Hepatocyte (in vitro differentiated cells): ENCODE results near the gene RENBP. TPM values are rescaled to one million over a fixed set of nuclear protein-coding genes. Genes with fewer than 3 reads are reported as not detected.

Experiments
- DNase-seq: peaks from one replicate; pipeline ENCODE4 v3.0.0-alpha.2; 2016; ENCODE audit warnings: low spot score
- H2AFZ ChIP-seq: fragments of 200-600 bp; sonication (generic); 2 replicates; pipeline ENCODE4 v1.6.0; 2016; ENCODE audit warnings: antibody characterized with exemption, mild to moderate bottlenecking
- H3K27ac ChIP-seq: fragments of 200-600 bp; sonication (generic); 2 replicates; pipeline ENCODE4 v1.5.1; 2016; ENCODE audit warnings: mild to moderate bottlenecking
- H3K27me3 ChIP-seq: fragments of 200-600 bp; sonication (generic); 2 replicates; pipeline ENCODE4 v1.6.1; 2016
- H3K36me3 ChIP-seq: fragments of 200-600 bp; sonication (generic); replicated peaks from 2 replicates; pipeline ENCODE4 v1.5.1; 2016; ENCODE audit warnings: low read depth; ENCODE audit not compliant: insufficient read depth
- H3K4me1 ChIP-seq: fragments of 200-600 bp; sonication (generic); 2 replicates; pipeline ENCODE4 v1.5.1; 2016; ENCODE audit warnings: mild to moderate bottlenecking, moderate library complexity; ENCODE audit not compliant: insufficient read depth
- H3K4me2 ChIP-seq: fragments of 200-600 bp; sonication (generic); 2 replicates; pipeline ENCODE4 v1.6.0; 2016
- H3K4me3 ChIP-seq: fragments of 200-600 bp; sonication (generic); 2 replicates; pipeline ENCODE4 v1.5.1; 2016; ENCODE audit warnings: mild to moderate bottlenecking
- H3K79me2 ChIP-seq: fragments of 200-600 bp; sonication (generic); 2 replicates; pipeline ENCODE4 v1.6.0; 2017; ENCODE audit warnings: mild to moderate bottlenecking
- H3K9me2 ChIP-seq: fragments of 200-600 bp; sonication (generic); replicated peaks from 2 replicates; pipeline ENCODE4 v1.6.0; 2017; ENCODE audit warnings: mild to moderate bottlenecking; ENCODE audit not compliant: insufficient read depth
- H3K9me3 ChIP-seq: fragments of 200-600 bp; sonication (generic); 2 replicates; pipeline ENCODE4 v1.5.1; 2016; ENCODE audit warnings: low read depth, mild to moderate bottlenecking
- H4K20me1 ChIP-seq: fragments of 200-600 bp; sonication (generic); 2 replicates; pipeline ENCODE4 v1.6.0; 2016; ENCODE audit warnings: mild to moderate bottlenecking; ENCODE audit not compliant: insufficient read depth, poor library complexity, severe bottlenecking
- CTCF ChIP-seq: fragments of 200-600 bp; sonication (generic); IDR thresholded peaks from 2 replicates; pipeline ENCODE4 v1.5.1; 2016; ENCODE audit warnings: antibody characterized with exemption, mild to moderate bottlenecking; ENCODE audit not compliant: poor library complexity
- EZH2 ChIP-seq: fragments of 200-600 bp; sonication (generic); IDR thresholded peaks from 2 replicates; pipeline ENCODE4 v1.6.1; 2016; ENCODE audit warnings: antibody characterized with exemption, mild to moderate bottlenecking, borderline replicate concordance
- EZH2phosphoT487 ChIP-seq: fragments of 200-600 bp; sonication (generic); IDR thresholded peaks from one replicate; pipeline ENCODE4 v1.6.1; 2018; ENCODE audit warnings: antibody characterized with exemption, mild to moderate bottlenecking, low read depth, moderate library complexity; ENCODE audit not compliant: unreplicated experiment, severe bottlenecking
- WGBS: methylation state at CpG from one replicate; pipeline ENCODE4 v1.1.6; 2016; ENCODE audit warnings: low lambda C conversion rate; ENCODE audit errors: missing lambda C conversion rate; 5-methylcytosine and 5-hydroxymethylcytosine counted together
- polyA plus RNA-seq: library from polyadenylated mRNA; unstranded; fragments of >200 nt; fragmentation: Nextera tagmentation; extraction: Ambion mirVana; gene quantifications from 2 replicates; pipeline ENCODE4 v1.2.1, GENCODE V29; 2016
- total RNA-seq: library from RNA; depleted of rRNA; stranded (reverse); fragments of >200 nt; gene quantifications from 2 replicates; pipeline ENCODE4 v1.2.3, GENCODE V29; 2014

The RENBP gene
- total and polyA plus RNA-seq, 2 experiments from 2014 or later: 5.8 to 22.8 TPM

- DNase-seq: no peak
- Histone ChIP-seq H4K20me1 (no peaks in the 10 kb centered on the region), H2AFZ (no peak overlapping the region), H3K9me2 (no peaks in the 10 kb centered on the region), H3K9me3 (no peaks in the 10 kb centered on the region), H3K4me1 (no peaks in the 10 kb centered on the region), H3K27ac (no peak overlapping the region), H3K4me3 (no peak overlapping the region), H3K4me2 (no peak overlapping the region), H3K36me3 (no peaks in the 10 kb centered on the region), H3K79me2 (no peaks in the 10 kb centered on the region), H3K27me3 (no peaks in the 10 kb centered on the region)
- WGBS: 73% methylated on average over 12 of the region's 17 CpGs
- TF ChIP-seq EZH2 (no peak), CTCF (no peak), EZH2phosphoT487 (no peak)
These were observed 31.2 kb downstream of the RENBP start for GRCh38 chrX:153913211-153913610.

DNA sequence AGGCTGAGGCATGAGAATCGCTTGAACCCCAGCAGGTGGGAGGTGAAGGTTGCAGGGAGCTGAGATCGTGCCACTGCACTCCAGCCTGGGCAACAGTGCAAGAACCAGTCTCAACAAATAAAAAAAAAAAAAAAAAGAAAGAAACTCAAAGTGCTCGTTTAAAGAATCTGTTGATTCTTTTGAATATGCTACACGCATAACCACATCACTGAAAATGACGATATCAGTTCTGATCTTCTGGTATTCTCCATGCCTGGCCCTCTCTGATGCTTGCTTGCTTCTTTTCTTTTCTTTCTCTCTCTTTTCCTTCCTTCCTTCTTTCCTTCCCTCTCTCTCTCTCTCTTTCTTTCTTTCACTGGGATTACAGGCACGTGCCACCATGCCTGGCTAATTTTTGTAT lies 32.6 kb downstream of the RENBP start:
- Histone ChIP-seq H3K4me3 (no peak overlapping the region), H3K9me3 (no peaks in the 10 kb centered on the region), H3K36me3 (no peaks in the 10 kb centered on the region), H3K4me2 (no peak overlapping the region), H3K27ac (no peak overlapping the region), H2AFZ (no peak overlapping the region), H3K79me2 (no peaks in the 10 kb centered on the region), H3K4me1 (no peaks in the 10 kb centered on the region), H4K20me1 (no peaks in the 10 kb centered on the region), H3K9me2 (no peaks in the 10 kb centered on the region), H3K27me3 (no peaks in the 10 kb centered on the region)
- no peak for DNase-seq
- 86% methylated on average over 6 of the region's 6 CpGs for WGBS
- TF ChIP-seq EZH2 (no peak), CTCF (no peak), EZH2phosphoT487 (no peak)

DNA sequence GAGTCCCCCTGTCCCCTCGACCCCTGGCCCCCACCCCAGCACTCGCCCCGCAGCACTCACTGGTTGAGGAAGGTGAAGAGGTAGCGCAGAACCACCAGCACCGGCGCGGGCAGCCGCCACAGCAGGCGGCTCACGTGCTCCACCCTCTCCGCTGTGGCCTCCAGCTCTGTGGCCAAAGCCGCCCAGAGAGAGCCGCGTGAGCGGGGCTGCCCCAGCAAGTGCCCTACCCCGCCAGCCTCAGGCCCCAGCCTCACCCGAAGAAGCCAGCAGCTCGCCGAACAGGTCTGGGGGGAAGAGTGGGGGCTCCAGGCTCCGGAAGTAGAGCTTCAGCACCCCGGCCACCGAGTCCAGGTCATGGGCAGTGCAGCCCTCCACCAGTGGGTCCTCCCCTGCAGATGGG lies 34.0 kb downstream of the RENBP start:
- no peak overlapping the region for H2AFZ ChIP-seq

More for the DNA sequence above, 34.0 kb downstream of the RENBP start:
- Histone ChIP-seq H3K36me3 (no peaks in the 10 kb centered on the region), H3K4me1 (no peaks in the 10 kb centered on the region), H3K79me2 (no peaks in the 10 kb centered on the region), H3K4me2 (no peak overlapping the region), H3K27me3 (no peaks in the 10 kb centered on the region), H4K20me1 (no peaks in the 10 kb centered on the region), H3K9me2 (no peaks in the 10 kb centered on the region), H3K9me3 (no peaks in the 10 kb centered on the region), H3K27ac (no peak overlapping the region), H3K4me3 (no peak overlapping the region)
- no peak for DNase-seq
- 92% methylated on average over 21 of the region's 22 CpGs for WGBS
- no peak for TF ChIP-seq CTCF
- TF ChIP-seq EZH2: no peak
- no peak for TF ChIP-seq EZH2phosphoT487
